Choroid plexus epithelial cell (primary cell): ENCODE data around the gene ENTR1.

Experiments
- DNase-seq: peaks from one replicate; pipeline ENCODE4 v3.0.0-alpha.2; 2010; ENCODE audit warnings: low read depth
- H3K4me3 ChIP-seq: 2 replicates; pipeline ENCODE4 v1.5.1; 2011; ENCODE audit warnings: low read depth, mild to moderate bottlenecking, control low read depth, low read length, moderate library complexity
- CTCF ChIP-seq: conservative IDR thresholded peaks from 2 replicates; pipeline ENCODE4 v1.5.1; 2011; ENCODE audit warnings: low read depth, mild to moderate bottlenecking, control low read depth, inconsistent platforms, low read length, moderate library complexity

ENTR1 gene

GRCh38 chr9:136370037-136370436 is 40.4 kb downstream of the ENTR1 start:
- TF ChIP-seq CTCF, result no peak
- no peak overlapping the region for H3K4me3 ChIP-seq

GRCh38 chr9:136368190-136368589 is 42.2 kb downstream of the ENTR1 start:
- no peak for DNase-seq
- H3K4me3 ChIP-seq, result no peak overlapping the region
- TF ChIP-seq CTCF, result no peak

More at GRCh38 chr9:136370037-136370436, 40.4 kb downstream of the ENTR1 start:
- no peak for DNase-seq

- no peak overlapping the region for H3K4me3 ChIP-seq
- DNase-seq, result no peak
- no peak for TF ChIP-seq CTCF
Measured at GRCh38 chr9:136367296-136368145, 42.9 kb downstream of the ENTR1 start.

- H3K4me3 ChIP-seq, result no peak overlapping the region
- no peak for TF ChIP-seq CTCF
- DNase-seq, result no peak
Measured at GRCh38 chr9:136366826-136367225, 43.6 kb downstream of the ENTR1 start.

GRCh38 chr9:136365775-136366222 is 44.6 kb downstream of the ENTR1 start:
- TF ChIP-seq CTCF, result no peak
- no peak for DNase-seq
- no peak overlapping the region for H3K4me3 ChIP-seq

- H3K4me3 ChIP-seq, result no peak overlapping the region
- TF ChIP-seq CTCF, result no peak
- DNase-seq, result no peak
Measured at GRCh38 chr9:136364942-136365774, 45.3 kb downstream of the ENTR1 start.
